Measurements from ENCODE around the gene LDLRAD3. TPM values are rescaled to one million over a fixed set of nuclear protein-coding genes. Genes with fewer than 3 reads are reported as not detected.

LDLRAD3 gene
- total RNA-seq, 2 donors from 2014 or later, result 19.2 to 30.6 TPM

GRCh38 chr11:35981581-35981980 lies 37.7 kb downstream of the LDLRAD3 start:
- Histone ChIP-seq H3K27me3 (ENCODE audit: control insufficient read depth, insufficient read depth, low read length, poor library complexity, severe bottlenecking) (no peaks in the 10 kb centered on the region), H3K9me3 (ENCODE audit: control insufficient read depth, low read length) (peaks cover 10% of the 10 kb centered on the region), H3K9ac (ENCODE audit: extremely low read depth, low read length, poor library complexity, severe bottlenecking) (no peak overlapping the region), H3K4me3 (ENCODE audit: low read length) (no peak overlapping the region), H3K4me1 (ENCODE audit: control insufficient read depth, insufficient read depth, low read length) (peaks cover 3% of the 10 kb centered on the region), H3K36me3 (ENCODE audit: control insufficient read depth, insufficient read depth, low read length) (no peaks in the 10 kb centered on the region), H3K27ac (ENCODE audit: low read depth, low read length) (no peak overlapping the region)
- 88% methylated on average over 7 of the region's 7 CpGs for WGBS, 2 experiments (ENCODE audit: insufficient coverage in 1 of 2, insufficient read length in 1 of 2)
- H3K9me3 Mint-ChIP-seq, result peaks cover 13% of the 10 kb centered on the region
- no peak for DNase-seq
- H3K36me3 Mint-ChIP-seq (ENCODE audit: low read depth), result peaks cover 26% of the 10 kb centered on the region
- no peak overlapping the region for H3K27ac Mint-ChIP-seq
- peaks cover 36% of the 10 kb centered on the region for H3K4me1 Mint-ChIP-seq
- H3K27me3 Mint-ChIP-seq (ENCODE audit: insufficient read depth), result peaks cover 30% of the 10 kb centered on the region
- no peak overlapping the region for H3K4me3 Mint-ChIP-seq
- no peak for TF ChIP-seq CTCF (conservative IDR thresholded peaks at IDR 0.05)

- Mint-ChIP-seq H3K27ac (no peak overlapping the region), H3K4me1 (peaks cover 41% of the 10 kb centered on the region), H3K36me3 (ENCODE audit: low read depth) (peaks cover 22% of the 10 kb centered on the region), H3K27me3 (ENCODE audit: insufficient read depth) (peaks cover 30% of the 10 kb centered on the region), H3K4me3 (no peak overlapping the region), H3K9me3 (peaks cover 12% of the 10 kb centered on the region)
- H3K4me3 ChIP-seq (ENCODE audit: low read length), result no peak overlapping the region
- no peaks in the 10 kb centered on the region for H3K36me3 ChIP-seq (ENCODE audit: control insufficient read depth, insufficient read depth, low read length)
- no peak overlapping the region for H3K9ac ChIP-seq (ENCODE audit: extremely low read depth, low read length, poor library complexity, severe bottlenecking)
- H3K9me3 ChIP-seq (ENCODE audit: control insufficient read depth, low read length), result peaks cover 10% of the 10 kb centered on the region
- peaks cover 6% of the 10 kb centered on the region for H3K4me1 ChIP-seq (ENCODE audit: control insufficient read depth, insufficient read depth, low read length)
- DNase-seq, result no peak
- no peak for TF ChIP-seq CTCF (conservative IDR thresholded peaks at IDR 0.05)
- 92 to 93% methylated on average over 8 of the region's 8 CpGs for WGBS, 2 experiments (ENCODE audit: insufficient coverage in 1 of 2, insufficient read length in 1 of 2)
- H3K27me3 ChIP-seq (ENCODE audit: control insufficient read depth, insufficient read depth, low read length, poor library complexity, severe bottlenecking), result no peaks in the 10 kb centered on the region
- H3K27ac ChIP-seq (ENCODE audit: low read depth, low read length), result no peak overlapping the region
Measured at GRCh38 chr11:35982061-35982460, 38.2 kb downstream of the LDLRAD3 start.

- Mint-ChIP-seq H3K27ac (no peak overlapping the region), H3K9me3 (peaks cover 18% of the 10 kb centered on the region), H3K4me3 (no peak overlapping the region), H3K27me3 (ENCODE audit: insufficient read depth) (peaks cover 28% of the 10 kb centered on the region), H3K36me3 (ENCODE audit: low read depth) (peaks cover 17% of the 10 kb centered on the region), H3K4me1 (peaks cover 28% of the 10 kb centered on the region)
- Histone ChIP-seq H3K9me3 (ENCODE audit: control insufficient read depth, low read length) (peaks cover 10% of the 10 kb centered on the region), H3K36me3 (ENCODE audit: control insufficient read depth, insufficient read depth, low read length) (no peaks in the 10 kb centered on the region), H3K27me3 (ENCODE audit: control insufficient read depth, insufficient read depth, low read length, poor library complexity, severe bottlenecking) (no peaks in the 10 kb centered on the region), H3K27ac (ENCODE audit: low read depth, low read length) (no peak overlapping the region), H3K4me3 (ENCODE audit: low read length) (no peak overlapping the region), H3K4me1 (ENCODE audit: control insufficient read depth, insufficient read depth, low read length) (peaks cover 6% of the 10 kb centered on the region), H3K9ac (ENCODE audit: extremely low read depth, low read length, poor library complexity, severe bottlenecking) (no peak overlapping the region)
- DNase-seq, result no peak
- no peak for TF ChIP-seq CTCF (conservative IDR thresholded peaks at IDR 0.05)
- no CpG with 5 or more reads among the region's 1 CpG for WGBS, 2 experiments (ENCODE audit: insufficient coverage in 1 of 2, insufficient read length in 1 of 2)
Measured at GRCh38 chr11:35983981-35984380, 40.1 kb downstream of the LDLRAD3 start.
